HEK293 (cell line): ENCODE measurements around the gene COPZ1.

Experiments
- CTCF ChIA-PET: fragments of 350-600 bp; formaldehyde crosslinking; extraction: SDS; loops from one replicate; lab custom pipeline; 2021; ENCODE audit warnings: antibody characterized with exemption; lab: Yijun Ruan, JAX
- POLR2A ChIA-PET: fragments of 300-600 bp; formaldehyde crosslinking; extraction: SDS; loops from one replicate; lab custom pipeline; 2020; ENCODE audit warnings: antibody characterized with exemption, inconsistent platforms; lab: Yijun Ruan, JAX
- H3K27ac ChIP-seq: fragments of 200-500 bp; sonication (Bioruptor generic); 2 replicates; pipeline ENCODE4 v1.5.1; 2014; ENCODE audit warnings: low read depth, low read length, control low read depth, inconsistent platforms; ENCODE audit errors: extremely low read depth
- H3K36me3 ChIP-seq, 2 experiments: fragments of 200-500 bp in 1 of 2; sonication (Bioruptor generic) in 1 of 2; 1 replicate in 1 of 2; 2 replicates in 1 of 2; pipeline ENCODE4 v1.5.1; 2014 to 2017; ENCODE audit warnings: inconsistent platforms in 2 of 2, low read length in 2 of 2; ENCODE audit not compliant: control insufficient read depth in 2 of 2, insufficient read depth in 1 of 2
- H3K4me1 ChIP-seq: fragments of 200-500 bp; sonication (Bioruptor generic); 2 replicates; pipeline ENCODE4 v1.5.1; 2014; ENCODE audit warnings: mild to moderate bottlenecking, low read length, inconsistent platforms; ENCODE audit not compliant: control insufficient read depth, insufficient read depth
- H3K4me3 ChIP-seq: 2 replicates; pipeline ENCODE4 v1.5.1; 2011; ENCODE audit warnings: low read depth, mild to moderate bottlenecking, control low read depth, low read length, moderate library complexity
- H3K9me3 ChIP-seq: fragments of 200-500 bp; sonication (Bioruptor generic); 2 replicates; pipeline ENCODE4 v1.5.1; 2014; ENCODE audit warnings: low read depth, low read length, inconsistent platforms; ENCODE audit not compliant: control insufficient read depth, insufficient read depth
- BCL11A ChIP-seq: fragments of 450-650 bp; formaldehyde crosslinking; IDR thresholded peaks from 2 replicates; pipeline ENCODE4 v1.5.1; 2016; ENCODE audit warnings: low read depth, missing biosample characterization, missing genetic modification characterization
- HOXC10 ChIP-seq: sonication (generic); formaldehyde crosslinking; IDR thresholded peaks from 2 replicates; pipeline ENCODE4 v1.8.1; 2023; ENCODE audit warnings: mild to moderate bottlenecking, missing genetic modification reagents
- ZBTB48 ChIP-seq: fragments of 450-650 bp; formaldehyde crosslinking; IDR thresholded peaks from 2 replicates; pipeline ENCODE4 v1.5.1; 2016; ENCODE audit warnings: missing biosample characterization, missing genetic modification characterization
- ZBTB8A ChIP-seq: fragments of 450-650 bp; formaldehyde crosslinking; IDR thresholded peaks from 2 replicates; pipeline ENCODE4 v1.5.1; 2016; ENCODE audit warnings: missing biosample characterization, missing genetic modification characterization
- ZNF707 ChIP-seq: fragments of 450-650 bp; formaldehyde crosslinking; IDR thresholded peaks from 2 replicates; pipeline ENCODE4 v1.5.1; 2016; ENCODE audit warnings: missing biosample characterization, missing genetic modification characterization
- ZNF791 ChIP-seq: fragments of 450-650 bp; formaldehyde crosslinking; IDR thresholded peaks from 2 replicates; pipeline ENCODE4 v1.5.1; 2016; ENCODE audit warnings: missing biosample characterization, missing genetic modification characterization
- TF ChIP-seq, protein P1 (sequence below): fragments of 450-650 bp; formaldehyde crosslinking; IDR thresholded peaks from 2 replicates; pipeline ENCODE4 v1.5.1; 2016; ENCODE audit warnings: missing biosample characterization, missing genetic modification characterization
- TF ChIP-seq, protein P2 (sequence below): fragments of 450-650 bp; formaldehyde crosslinking; IDR thresholded peaks from 2 replicates; pipeline ENCODE4 v1.5.1; 2017; ENCODE audit warnings: missing biosample characterization, missing genetic modification characterization
- TF ChIP-seq, protein P3 (sequence below): fragments of 450-650 bp; formaldehyde crosslinking; IDR thresholded peaks from 2 replicates; pipeline ENCODE4 v1.5.1; 2016; ENCODE audit warnings: missing biosample characterization, missing genetic modification characterization
- TF ChIP-seq, protein P4 (sequence below): fragments of 450-650 bp; formaldehyde crosslinking; conservative IDR thresholded peaks from 2 replicates; pipeline ENCODE4 v1.5.1; 2016; ENCODE audit warnings: low read depth, missing biosample characterization, missing genetic modification characterization
- TF ChIP-seq, protein P5 (sequence below): fragments of 450-650 bp; formaldehyde crosslinking; IDR thresholded peaks from 2 replicates; pipeline ENCODE4 v1.5.1; 2017; ENCODE audit warnings: missing biosample characterization, missing genetic modification characterization
- TF ChIP-seq, protein P6 (sequence below): fragments of 450-650 bp; formaldehyde crosslinking; IDR thresholded peaks from 2 replicates; pipeline ENCODE4 v1.5.1; 2016; ENCODE audit warnings: missing biosample characterization, missing genetic modification characterization

COPZ1 gene

DNA sequence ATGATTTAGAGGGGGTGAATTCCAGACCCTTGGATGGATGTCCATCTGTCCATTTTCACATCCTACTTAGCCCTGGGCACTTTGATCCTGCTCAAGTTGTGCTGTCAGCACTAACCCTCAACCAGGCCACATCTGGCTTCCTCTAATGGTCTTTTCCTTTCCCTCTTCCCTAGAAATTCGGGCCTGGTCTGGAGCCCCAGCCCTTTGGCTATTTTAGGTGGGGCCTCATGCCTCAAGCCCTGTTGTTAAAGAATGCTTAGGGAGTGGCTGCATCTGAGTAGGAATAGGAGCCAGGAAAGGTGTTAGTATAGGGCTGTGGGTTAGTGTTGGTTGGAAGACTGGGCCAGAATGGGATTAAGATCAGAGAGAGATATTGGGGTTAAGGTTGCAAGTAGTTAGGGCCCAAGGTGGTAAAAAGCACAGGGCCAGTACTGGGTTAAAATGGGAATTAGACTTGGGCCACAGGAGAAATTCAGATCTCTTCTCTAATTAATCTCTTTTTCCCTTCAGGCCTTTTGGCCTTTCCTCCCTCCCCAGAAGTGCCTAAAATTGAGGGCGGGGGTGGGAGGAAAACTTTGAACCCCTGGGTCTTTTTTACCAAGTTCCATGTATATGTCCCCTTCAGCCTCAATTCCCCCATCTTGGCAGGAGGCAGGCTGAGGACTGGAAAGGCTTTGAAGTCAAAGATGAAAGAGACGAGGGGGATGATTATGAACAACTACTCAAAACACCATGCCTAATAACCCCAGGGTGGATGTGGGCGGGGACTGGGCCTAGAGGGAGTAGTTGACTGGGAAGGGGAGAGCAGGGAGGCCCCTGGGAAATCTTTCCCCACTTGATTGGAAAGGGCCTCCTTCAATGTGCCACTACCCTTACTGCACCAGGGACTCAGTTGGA, 63.6 kb downstream of the COPZ1 start (continued):
- TF ChIP-seq, protein P1, sequence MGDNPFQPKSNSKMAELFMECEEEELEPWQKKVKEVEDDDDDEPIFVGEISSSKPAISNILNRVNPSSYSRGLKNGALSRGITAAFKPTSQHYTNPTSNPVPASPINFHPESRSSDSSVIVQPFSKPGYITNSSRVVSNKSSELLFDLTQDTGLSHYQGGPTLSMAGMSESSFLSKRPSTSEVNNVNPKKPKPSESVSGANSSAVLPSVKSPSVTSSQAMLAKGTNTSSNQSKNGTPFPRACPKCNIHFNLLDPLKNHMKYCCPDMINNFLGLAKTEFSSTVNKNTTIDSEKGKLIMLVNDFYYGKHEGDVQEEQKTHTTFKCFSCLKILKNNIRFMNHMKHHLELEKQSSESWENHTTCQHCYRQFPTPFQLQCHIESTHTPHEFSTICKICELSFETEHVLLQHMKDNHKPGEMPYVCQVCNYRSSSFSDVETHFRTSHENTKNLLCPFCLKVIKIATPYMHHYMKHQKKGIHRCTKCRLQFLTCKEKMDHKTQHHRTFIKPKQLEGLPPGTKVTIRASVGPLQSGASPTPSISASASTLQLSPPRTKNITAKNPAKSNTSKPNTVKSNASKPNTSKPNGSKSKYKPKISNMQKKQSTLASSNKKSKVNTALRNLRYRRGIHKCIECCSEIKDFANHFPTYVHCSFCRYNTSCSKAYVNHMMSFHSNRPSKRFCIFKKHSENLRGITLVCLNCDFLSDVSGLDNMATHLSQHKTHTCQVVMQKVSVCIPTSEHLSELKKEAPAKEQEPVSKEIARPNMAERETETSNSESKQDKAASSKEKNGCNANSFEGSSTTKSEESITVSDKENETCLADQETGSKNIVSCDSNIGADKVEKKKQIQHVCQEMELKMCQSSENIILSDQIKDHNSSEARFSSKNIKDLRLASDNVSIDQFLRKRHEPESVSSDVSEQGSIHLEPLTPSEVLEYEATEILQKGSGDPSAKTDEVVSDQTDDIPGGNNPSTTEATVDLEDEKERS (tag by site-specific recombination), result no peak
- TF ChIP-seq, protein P2, sequence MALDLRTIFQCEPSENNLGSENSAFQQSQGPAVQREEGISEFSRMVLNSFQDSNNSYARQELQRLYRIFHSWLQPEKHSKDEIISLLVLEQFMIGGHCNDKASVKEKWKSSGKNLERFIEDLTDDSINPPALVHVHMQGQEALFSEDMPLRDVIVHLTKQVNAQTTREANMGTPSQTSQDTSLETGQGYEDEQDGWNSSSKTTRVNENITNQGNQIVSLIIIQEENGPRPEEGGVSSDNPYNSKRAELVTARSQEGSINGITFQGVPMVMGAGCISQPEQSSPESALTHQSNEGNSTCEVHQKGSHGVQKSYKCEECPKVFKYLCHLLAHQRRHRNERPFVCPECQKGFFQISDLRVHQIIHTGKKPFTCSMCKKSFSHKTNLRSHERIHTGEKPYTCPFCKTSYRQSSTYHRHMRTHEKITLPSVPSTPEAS (tag by site-specific recombination), result no peak
- TF ChIP-seq ZNF791 (tag by site-specific recombination) (no peak), BCL11A (tag by site-specific recombination) (no peak), HOXC10 (CRISPR knock-in tag) (no peak)
- TF ChIP-seq, protein P3, sequence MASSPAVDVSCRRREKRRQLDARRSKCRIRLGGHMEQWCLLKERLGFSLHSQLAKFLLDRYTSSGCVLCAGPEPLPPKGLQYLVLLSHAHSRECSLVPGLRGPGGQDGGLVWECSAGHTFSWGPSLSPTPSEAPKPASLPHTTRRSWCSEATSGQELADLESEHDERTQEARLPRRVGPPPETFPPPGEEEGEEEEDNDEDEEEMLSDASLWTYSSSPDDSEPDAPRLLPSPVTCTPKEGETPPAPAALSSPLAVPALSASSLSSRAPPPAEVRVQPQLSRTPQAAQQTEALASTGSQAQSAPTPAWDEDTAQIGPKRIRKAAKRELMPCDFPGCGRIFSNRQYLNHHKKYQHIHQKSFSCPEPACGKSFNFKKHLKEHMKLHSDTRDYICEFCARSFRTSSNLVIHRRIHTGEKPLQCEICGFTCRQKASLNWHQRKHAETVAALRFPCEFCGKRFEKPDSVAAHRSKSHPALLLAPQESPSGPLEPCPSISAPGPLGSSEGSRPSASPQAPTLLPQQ, result no peak

DNA sequence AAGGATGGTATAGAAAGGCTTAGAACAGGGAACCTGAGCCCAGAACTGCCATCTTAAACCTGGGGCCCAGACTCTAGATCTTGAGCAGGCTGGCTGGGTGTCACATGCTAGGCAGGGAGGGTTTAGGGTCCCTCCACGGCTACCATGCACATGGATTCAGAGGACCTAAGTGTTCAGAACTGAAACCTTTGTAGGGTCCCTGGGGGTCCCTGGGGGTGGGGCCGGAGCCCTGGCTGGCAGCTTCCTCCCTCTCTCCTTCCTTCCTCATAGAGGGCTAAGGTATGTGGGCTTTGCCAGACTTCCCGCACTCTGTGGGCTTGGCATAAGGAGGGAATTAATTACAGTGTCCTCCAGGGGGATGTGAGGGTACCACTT, 64.2 kb downstream of the COPZ1 start:
- no peak for TF ChIP-seq ZNF707 (tag by site-specific recombination)
- peak; percentile 44; the same call in 1 of the 2 replicates for TF ChIP-seq ZBTB48 (tag by site-specific recombination)
- TF ChIP-seq ZBTB8A (tag by site-specific recombination), result 0 out of 2 replicates have a peak, but pooled peaks have one; percentile 4
- no peaks in the 10 kb centered on the region for H3K9me3 ChIP-seq
- H3K4me3 ChIP-seq, result no peak overlapping the region
- H3K4me1 ChIP-seq, result peaks cover 27% of the 10 kb centered on the region
- POLR2A ChIA-PET, result no interaction called here
- H3K27ac ChIP-seq, result peak overlapping the region; percentile 42
- H3K36me3 ChIP-seq, result peaks cover 0 to 7% of the 10 kb centered on the region in 2 experiments; a peak in 1 of 3 replicates
- CTCF ChIA-PET, result no interaction called here

DNA sequence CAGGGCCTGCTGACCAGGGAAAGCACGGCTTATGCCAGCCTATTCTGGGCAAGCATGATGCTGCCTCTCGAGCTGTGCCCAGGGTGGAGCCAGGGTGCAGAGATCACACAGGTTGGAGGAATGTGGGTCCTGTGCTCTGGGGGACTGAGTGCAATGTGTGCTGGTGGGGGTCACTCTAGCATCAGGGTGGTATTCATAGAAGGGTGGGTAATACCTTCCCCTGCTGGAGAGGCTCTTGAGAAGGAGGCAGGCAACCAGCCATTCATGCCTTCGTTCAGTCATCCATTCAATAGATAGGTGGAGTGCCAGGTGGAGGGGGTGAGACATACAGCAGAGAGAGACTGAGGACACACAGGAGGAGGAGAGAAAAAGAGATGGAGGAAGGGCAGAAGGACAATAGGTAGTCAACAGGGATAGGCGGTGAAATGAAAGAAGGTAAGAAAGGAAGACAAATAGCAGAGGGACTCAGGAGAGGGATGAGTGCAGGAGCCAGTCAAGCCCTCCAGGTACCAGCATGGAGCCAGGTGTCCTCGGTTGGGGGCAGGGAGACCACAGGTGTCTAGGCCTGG, 64.8 kb downstream of the COPZ1 start:
- no peak overlapping the region for H3K27ac ChIP-seq
- no peaks in the 10 kb centered on the region for H3K9me3 ChIP-seq
- POLR2A ChIA-PET, result no interaction called here
- peaks cover 0 to 5% of the 10 kb centered on the region in 2 experiments; a peak in 1 of 3 replicates for H3K36me3 ChIP-seq
- peaks cover 27% of the 10 kb centered on the region for H3K4me1 ChIP-seq
- no peak overlapping the region for H3K4me3 ChIP-seq
- CTCF ChIA-PET, result interaction anchor here (4.3 to 4.8 kb wide), 2 partner anchors 9 to 49 kb away, joined by 52 to 61 read pairs; no protein-coding TSS in a partner anchor
- TF ChIP-seq, protein P4, sequence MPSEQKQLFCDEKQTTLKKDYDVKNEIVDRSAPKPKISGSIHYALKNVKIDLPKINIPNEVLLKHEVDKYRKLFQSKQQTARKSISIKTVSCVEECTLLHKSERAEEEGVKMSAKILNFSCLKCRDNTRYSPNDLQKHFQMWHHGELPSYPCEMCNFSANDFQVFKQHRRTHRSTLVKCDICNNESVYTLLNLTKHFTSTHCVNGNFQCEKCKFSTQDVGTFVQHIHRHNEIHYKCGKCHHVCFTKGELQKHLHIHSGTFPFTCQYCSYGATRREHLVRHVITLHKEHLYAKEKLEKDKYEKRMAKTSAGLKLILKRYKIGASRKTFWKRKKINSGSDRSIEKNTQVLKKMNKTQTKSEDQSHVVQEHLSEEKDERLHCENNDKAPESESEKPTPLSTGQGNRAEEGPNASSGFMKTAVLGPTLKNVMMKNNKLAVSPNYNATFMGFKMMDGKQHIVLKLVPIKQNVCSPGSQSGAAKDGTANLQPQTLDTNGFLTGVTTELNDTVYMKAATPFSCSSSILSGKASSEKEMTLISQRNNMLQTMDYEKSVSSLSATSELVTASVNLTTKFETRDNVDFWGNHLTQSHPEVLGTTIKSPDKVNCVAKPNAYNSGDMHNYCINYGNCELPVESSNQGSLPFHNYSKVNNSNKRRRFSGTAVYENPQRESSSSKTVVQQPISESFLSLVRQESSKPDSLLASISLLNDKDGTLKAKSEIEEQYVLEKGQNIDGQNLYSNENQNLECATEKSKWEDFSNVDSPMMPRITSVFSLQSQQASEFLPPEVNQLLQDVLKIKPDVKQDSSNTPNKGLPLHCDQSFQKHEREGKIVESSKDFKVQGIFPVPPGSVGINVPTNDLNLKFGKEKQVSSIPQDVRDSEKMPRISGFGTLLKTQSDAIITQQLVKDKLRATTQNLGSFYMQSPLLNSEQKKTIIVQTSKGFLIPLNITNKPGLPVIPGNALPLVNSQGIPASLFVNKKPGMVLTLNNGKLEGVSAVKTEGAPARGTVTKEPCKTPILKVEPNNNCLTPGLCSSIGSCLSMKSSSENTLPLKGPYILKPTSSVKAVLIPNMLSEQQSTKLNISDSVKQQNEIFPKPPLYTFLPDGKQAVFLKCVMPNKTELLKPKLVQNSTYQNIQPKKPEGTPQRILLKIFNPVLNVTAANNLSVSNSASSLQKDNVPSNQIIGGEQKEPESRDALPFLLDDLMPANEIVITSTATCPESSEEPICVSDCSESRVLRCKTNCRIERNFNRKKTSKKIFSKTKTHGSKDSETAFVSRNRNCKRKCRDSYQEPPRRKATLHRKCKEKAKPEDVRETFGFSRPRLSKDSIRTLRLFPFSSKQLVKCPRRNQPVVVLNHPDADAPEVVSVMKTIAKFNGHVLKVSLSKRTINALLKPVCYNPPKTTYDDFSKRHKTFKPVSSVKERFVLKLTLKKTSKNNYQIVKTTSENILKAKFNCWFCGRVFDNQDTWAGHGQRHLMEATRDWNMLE (tag by site-specific recombination), result no peak
- TF ChIP-seq, protein P5, sequence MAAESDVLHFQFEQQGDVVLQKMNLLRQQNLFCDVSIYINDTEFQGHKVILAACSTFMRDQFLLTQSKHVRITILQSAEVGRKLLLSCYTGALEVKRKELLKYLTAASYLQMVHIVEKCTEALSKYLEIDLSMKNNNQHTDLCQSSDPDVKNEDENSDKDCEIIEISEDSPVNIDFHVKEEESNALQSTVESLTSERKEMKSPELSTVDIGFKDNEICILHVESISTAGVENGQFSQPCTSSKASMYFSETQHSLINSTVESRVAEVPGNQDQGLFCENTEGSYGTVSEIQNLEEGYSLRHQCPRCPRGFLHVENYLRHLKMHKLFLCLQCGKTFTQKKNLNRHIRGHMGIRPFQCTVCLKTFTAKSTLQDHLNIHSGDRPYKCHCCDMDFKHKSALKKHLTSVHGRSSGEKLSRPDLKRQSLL (tag by site-specific recombination), result peak; percentile 64; the same call in 1 of the 2 replicates
- TF ChIP-seq, protein P6, sequence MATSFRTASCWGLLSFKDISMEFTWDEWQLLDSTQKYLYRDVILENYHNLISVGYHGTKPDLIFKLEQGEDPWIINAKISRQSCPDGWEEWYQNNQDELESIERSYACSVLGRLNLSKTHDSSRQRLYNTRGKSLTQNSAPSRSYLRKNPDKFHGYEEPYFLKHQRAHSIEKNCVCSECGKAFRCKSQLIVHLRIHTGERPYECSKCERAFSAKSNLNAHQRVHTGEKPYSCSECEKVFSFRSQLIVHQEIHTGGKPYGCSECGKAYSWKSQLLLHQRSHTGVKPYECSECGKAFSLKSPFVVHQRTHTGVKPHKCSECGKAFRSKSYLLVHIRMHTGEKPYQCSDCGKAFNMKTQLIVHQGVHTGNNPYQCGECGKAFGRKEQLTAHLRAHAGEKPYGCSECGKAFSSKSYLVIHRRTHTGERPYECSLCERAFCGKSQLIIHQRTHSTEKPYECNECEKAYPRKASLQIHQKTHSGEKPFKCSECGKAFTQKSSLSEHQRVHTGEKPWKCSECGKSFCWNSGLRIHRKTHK (tag by site-specific recombination), result no peak
